Testis (tissue), 2 donors: ENCODE measurements around the gene SYTL2.
"Not testable (repeated sequence)": the region's sequence is repeated elsewhere in the genome, so short reads cannot be mapped to it uniquely, and the experiment has no call there.

Source experiments
- CTCF ChIP-seq, 3 experiments: fragments of 450-650 bp in 2 of 3; fragments of 200-600 bp in 1 of 3; sonication (generic) in 1 of 3; IDR thresholded peaks; one replicate each; pipeline ENCODE4 v1.5.1; 2016 to 2019; ENCODE audit warnings: antibody characterized with exemption in 3 of 3, mild to moderate bottlenecking in 2 of 3, moderate library complexity in 1 of 3
- POLR2A ChIP-seq: fragments of 450-650 bp; IDR thresholded peaks from one replicate; pipeline ENCODE4 v1.6.1; 2017; ENCODE audit warnings: antibody characterized with exemption, mild to moderate bottlenecking, moderate library complexity

GRCh38 chr11:85859541-85859940, 48.6 kb upstream of the SYTL2 start:
- not testable (repeated sequence) for TF ChIP-seq CTCF (IDR thresholded peaks at IDR 0.05); POLR2A
